Progenitor cell of endocrine pancreas (in vitro differentiated cells): ENCODE results near the gene PAX5. TPM values are rescaled to one million over a fixed set of nuclear protein-coding genes. Genes with fewer than 3 reads are reported as not detected.

Source experiments
- DNase-seq: peaks from one replicate; pipeline ENCODE4 v3.0.0; 2021; ENCODE audit warnings: low spot score; ENCODE audit not compliant: unreplicated experiment
- H3K27ac Mint-ChIP-seq: 2 replicates; pipeline ENCODE4 v1.8.0; 2021; ENCODE audit warnings: mild to moderate bottlenecking, moderate library complexity, mixed read lengths
- H3K27me3 Mint-ChIP-seq: 2 replicates; pipeline ENCODE4 v1.8.0; 2021; ENCODE audit warnings: mixed read lengths
- H3K36me3 Mint-ChIP-seq: 2 replicates; pipeline ENCODE4 v1.8.0; 2022; ENCODE audit warnings: mixed read lengths; ENCODE audit not compliant: insufficient read depth
- H3K4me1 Mint-ChIP-seq: 2 replicates; pipeline ENCODE4 v1.8.0; 2021; ENCODE audit warnings: low read depth, mixed read lengths
- H3K4me3 Mint-ChIP-seq: 2 replicates; pipeline ENCODE4 v1.8.0; 2021; ENCODE audit warnings: low read depth, mild to moderate bottlenecking, moderate library complexity, mixed read lengths
- H3K9me3 Mint-ChIP-seq: 2 replicates; pipeline ENCODE4 v1.8.0; 2021; ENCODE audit warnings: low read depth, mixed read lengths
- CTCF ChIP-seq: fragments of 200-600 bp; sonication (generic); IDR thresholded peaks from one replicate; pipeline ENCODE4 v1.5.0; 2021; ENCODE audit warnings: antibody characterized with exemption, mild to moderate bottlenecking; ENCODE audit not compliant: unreplicated experiment
- total RNA-seq: library from RNA; stranded (reverse); gene quantifications from 2 replicates; pipeline ENCODE4 v1.2.1, GENCODE V29; 2021

The PAX5 gene
- total RNA-seq, 1 donor from 2014 or later, result not detected

DNA sequence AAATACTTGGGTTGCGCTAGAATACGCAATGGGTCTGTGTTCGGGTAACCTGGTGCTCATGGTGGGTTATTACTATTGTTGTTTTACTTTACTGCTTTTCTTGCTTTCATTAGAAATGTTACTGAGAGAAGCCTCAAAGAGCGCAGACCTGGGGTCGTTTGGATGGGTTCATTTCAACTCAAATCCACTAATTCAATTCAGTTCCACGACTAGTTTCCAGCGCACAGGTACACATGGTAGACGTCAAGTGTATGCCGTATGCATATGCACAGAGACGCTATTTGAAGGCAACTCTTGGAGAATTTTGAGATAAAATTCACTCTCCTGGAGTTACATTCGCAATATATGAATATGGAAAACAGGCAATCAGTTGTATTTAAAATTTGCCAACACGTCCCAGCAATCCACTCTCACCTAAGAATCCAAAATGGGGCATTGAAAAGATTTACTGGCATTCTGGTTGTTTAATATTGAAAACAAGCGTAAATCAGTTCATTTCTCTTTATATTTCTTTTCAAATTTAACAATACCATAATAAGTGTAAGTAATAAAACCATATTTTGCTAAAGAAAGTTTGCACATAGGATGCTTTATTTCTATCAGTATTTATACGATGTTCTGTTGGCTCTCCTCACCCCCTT, 4.4 kb upstream of the PAX5 start:
- Mint-ChIP-seq H3K36me3 (no peaks in the 10 kb centered on the region), H3K9me3 (no peaks in the 10 kb centered on the region), H3K4me1 (peaks cover 9% of the 10 kb centered on the region), H3K4me3 (no peak overlapping the region), H3K27me3 (peaks cover 96% of the 10 kb centered on the region), H3K27ac (no peak overlapping the region)
- no peak for TF ChIP-seq CTCF
- DNase-seq, result no peak

GRCh38 chr9:37037503-37038301, 3.6 kb upstream of the PAX5 start:
- TF ChIP-seq CTCF, result no peak
- Mint-ChIP-seq H3K36me3 (no peaks in the 10 kb centered on the region), H3K4me1 (peaks cover 9% of the 10 kb centered on the region), H3K9me3 (no peaks in the 10 kb centered on the region), H3K4me3 (peak overlapping the region; percentile 21), H3K27me3 (peaks cover 96% of the 10 kb centered on the region), H3K27ac (peak overlapping the region; percentile 2)
- DNase-seq, result no peak

DNA sequence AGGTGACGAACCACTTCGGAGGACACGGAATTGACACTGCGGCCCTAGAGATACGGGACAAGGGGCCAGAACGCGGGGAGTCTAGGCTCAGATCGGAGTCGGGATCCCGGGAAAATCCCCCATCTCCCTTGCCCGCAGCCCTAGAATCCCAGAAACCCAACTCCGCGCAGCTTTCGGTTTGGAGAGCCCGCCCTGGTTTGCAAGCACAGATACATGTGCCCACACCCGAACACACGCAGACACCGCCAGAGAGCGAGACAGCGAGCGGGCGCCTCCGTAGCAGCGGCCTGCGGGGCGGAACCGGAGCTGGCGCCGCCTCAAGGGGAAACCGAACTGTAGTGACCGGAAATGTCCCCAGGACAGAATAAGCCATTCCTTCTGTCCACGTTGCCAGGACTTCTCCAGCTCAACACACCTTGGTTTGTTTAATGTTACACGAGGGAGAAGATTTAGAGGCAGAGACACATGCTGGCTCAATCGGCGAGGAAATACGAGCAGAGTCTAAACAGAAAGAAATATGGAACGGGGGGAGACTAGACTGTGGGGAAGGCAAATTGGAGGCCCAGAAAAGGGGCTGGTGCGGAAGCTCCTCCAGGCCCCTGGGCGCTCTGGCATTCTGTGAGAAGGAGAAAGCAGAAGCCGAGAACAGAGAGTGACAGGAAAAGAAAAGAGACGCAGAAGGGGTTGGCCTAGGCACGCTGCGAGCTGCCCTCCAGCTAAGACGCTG, 2.9 kb upstream of the PAX5 start:
- Mint-ChIP-seq H3K36me3 (no peaks in the 10 kb centered on the region), H3K27me3 (peaks cover 96% of the 10 kb centered on the region), H3K27ac (peak overlapping the region; percentile 2), H3K4me1 (peaks cover 9% of the 10 kb centered on the region), H3K4me3 (peak overlapping the region; percentile 67), H3K9me3 (no peaks in the 10 kb centered on the region)
- no peak for DNase-seq
- TF ChIP-seq CTCF, result no peak

- TF ChIP-seq CTCF, result no peak
- no peaks in the 10 kb centered on the region for H3K36me3 Mint-ChIP-seq
- peaks cover 96% of the 10 kb centered on the region for H3K27me3 Mint-ChIP-seq
- no peaks in the 10 kb centered on the region for H3K9me3 Mint-ChIP-seq
- H3K4me1 Mint-ChIP-seq, result peaks cover 9% of the 10 kb centered on the region
- peak overlapping the region; percentile 34 for H3K27ac Mint-ChIP-seq
- peak overlapping the region; percentile 67 for H3K4me3 Mint-ChIP-seq
- no peak for DNase-seq
Observed at GRCh38 chr9:37036371-37036775, 2.3 kb upstream of the PAX5 start.

GRCh38 chr9:37035648-37036370, 1.7 kb upstream of the PAX5 start:
- no peaks in the 10 kb centered on the region for H3K9me3 Mint-ChIP-seq
- no peaks in the 10 kb centered on the region for H3K36me3 Mint-ChIP-seq
- TF ChIP-seq CTCF, result no peak
- DNase-seq, result no peak
- peak overlapping the region; percentile 34 for H3K27ac Mint-ChIP-seq
- peaks cover 96% of the 10 kb centered on the region for H3K27me3 Mint-ChIP-seq
- peaks cover 9% of the 10 kb centered on the region for H3K4me1 Mint-ChIP-seq
- H3K4me3 Mint-ChIP-seq, result peak overlapping the region; percentile 50
